WERI-Rb-1 (cell line): ENCODE results near the gene PIP4K2C.

Experiments
- DNase-seq: peaks from one replicate; pipeline ENCODE4 v3.0.0-alpha.2; 2020
- H3K27ac ChIP-seq: fragments of 250-450 bp; sonication (Bioruptor Pico); 2 replicates; pipeline ENCODE4 v1.5.1; 2020; ENCODE audit warnings: mild to moderate bottlenecking, moderate library complexity
- H3K27me3 ChIP-seq: fragments of 250-450 bp; sonication (Bioruptor Pico); 2 replicates; pipeline ENCODE4 v1.5.1; 2021; ENCODE audit warnings: mild to moderate bottlenecking, low read depth, moderate library complexity; ENCODE audit not compliant: insufficient read depth, severe bottlenecking
- H3K36me3 ChIP-seq: fragments of 250-450 bp; sonication (Bioruptor Pico); 2 replicates; pipeline ENCODE4 v1.5.1; 2020; ENCODE audit warnings: mild to moderate bottlenecking, moderate library complexity
- H3K4me3 ChIP-seq: 2 replicates; pipeline ENCODE4 v1.5.1; 2011; ENCODE audit warnings: low read depth, mild to moderate bottlenecking, control low read depth, low read length
- H3K9me3 ChIP-seq: fragments of 250-450 bp; sonication (Bioruptor Pico); 2 replicates; pipeline ENCODE4 v1.5.1; 2021; ENCODE audit warnings: mild to moderate bottlenecking, moderate library complexity; ENCODE audit not compliant: severe bottlenecking
- TF ChIP-seq, protein P1 (sequence below): IDR thresholded peaks from 2 replicates; pipeline ENCODE4 v1.5.1; 2011; ENCODE audit warnings: low read depth, mild to moderate bottlenecking, control low read depth, inconsistent platforms, low read length

The PIP4K2C gene

DNA sequence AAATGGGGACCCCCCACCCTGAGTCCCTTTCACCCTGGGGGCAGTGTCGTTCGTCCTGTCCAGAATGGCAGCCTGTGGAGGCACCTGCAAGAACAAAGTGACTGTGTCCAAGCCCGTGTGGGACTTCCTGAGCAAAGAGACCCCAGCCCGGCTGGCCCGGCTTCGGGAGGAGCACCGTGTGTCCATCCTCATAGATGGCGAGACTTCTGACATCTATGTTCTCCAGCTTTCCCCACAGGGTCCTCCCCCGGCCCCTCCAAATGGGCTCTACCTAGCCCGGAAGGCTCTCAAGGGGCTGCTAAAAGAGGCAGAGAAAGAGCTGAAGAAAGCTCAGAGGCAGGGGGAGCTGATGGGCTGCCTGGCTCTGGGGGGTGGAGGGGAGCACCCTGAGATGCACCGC, 15.8 kb downstream of the PIP4K2C start:
- H3K4me3 ChIP-seq: no peak overlapping the region
- peaks cover 20% of the 10 kb centered on the region for H3K36me3 ChIP-seq
- no peak overlapping the region; the same call in 1 of the 2 replicates for H3K27ac ChIP-seq
- H3K27me3 ChIP-seq: no peaks in the 10 kb centered on the region
- DNase-seq: no peak
- no peaks in the 10 kb centered on the region for H3K9me3 ChIP-seq
- TF ChIP-seq, protein P1, sequence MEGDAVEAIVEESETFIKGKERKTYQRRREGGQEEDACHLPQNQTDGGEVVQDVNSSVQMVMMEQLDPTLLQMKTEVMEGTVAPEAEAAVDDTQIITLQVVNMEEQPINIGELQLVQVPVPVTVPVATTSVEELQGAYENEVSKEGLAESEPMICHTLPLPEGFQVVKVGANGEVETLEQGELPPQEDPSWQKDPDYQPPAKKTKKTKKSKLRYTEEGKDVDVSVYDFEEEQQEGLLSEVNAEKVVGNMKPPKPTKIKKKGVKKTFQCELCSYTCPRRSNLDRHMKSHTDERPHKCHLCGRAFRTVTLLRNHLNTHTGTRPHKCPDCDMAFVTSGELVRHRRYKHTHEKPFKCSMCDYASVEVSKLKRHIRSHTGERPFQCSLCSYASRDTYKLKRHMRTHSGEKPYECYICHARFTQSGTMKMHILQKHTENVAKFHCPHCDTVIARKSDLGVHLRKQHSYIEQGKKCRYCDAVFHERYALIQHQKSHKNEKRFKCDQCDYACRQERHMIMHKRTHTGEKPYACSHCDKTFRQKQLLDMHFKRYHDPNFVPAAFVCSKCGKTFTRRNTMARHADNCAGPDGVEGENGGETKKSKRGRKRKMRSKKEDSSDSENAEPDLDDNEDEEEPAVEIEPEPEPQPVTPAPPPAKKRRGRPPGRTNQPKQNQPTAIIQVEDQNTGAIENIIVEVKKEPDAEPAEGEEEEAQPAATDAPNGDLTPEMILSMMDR: no peak

GRCh38 chr12:57607958-57608663, 17.1 kb downstream of the PIP4K2C start:
- H3K36me3 ChIP-seq: peaks cover 17% of the 10 kb centered on the region
- TF ChIP-seq, protein P1: no peak

DNA sequence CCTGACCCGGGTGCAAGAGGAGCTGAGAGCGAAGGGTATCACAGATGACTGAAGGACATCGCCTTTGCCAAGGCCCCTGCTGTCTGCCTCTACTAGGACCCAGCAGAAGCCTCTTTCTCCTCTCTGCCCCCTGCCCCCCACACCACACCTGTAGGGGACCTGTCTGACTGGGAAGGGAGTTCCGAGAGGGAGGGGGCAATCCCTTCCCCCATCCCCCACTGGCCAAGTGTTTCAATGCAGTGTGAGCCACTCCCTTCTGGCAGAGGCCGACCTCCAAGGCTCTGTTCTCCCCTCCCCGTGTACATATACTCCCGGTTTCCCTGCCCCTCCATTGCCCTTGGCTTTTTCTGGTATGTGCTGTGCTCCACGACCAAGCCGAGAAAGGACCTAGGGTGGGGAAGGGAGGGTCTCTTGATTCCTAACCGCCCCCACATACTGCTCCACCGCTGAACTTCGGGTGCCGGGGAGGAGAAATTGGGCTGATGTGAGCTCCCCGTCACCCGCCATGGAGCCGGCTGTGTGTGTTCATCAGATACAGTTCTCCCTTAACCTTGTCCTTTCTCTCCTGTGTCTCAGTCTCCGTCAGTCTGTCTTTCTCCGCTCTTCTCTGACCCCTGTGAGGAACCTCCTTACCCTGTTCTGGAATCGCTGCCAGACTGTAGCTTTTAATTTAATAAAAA, 18.2 kb downstream of the PIP4K2C start:
- peaks cover 28% of the 10 kb centered on the region for H3K36me3 ChIP-seq
- TF ChIP-seq, protein P1: no peak
- no peak overlapping the region for H3K4me3 ChIP-seq
- peak; percentile 54 for DNase-seq
- peak overlapping the region; percentile 98 for H3K27ac ChIP-seq
- H3K27me3 ChIP-seq: no peaks in the 10 kb centered on the region
- no peaks in the 10 kb centered on the region for H3K9me3 ChIP-seq

More at GRCh38 chr12:57607958-57608663, 17.1 kb downstream of the PIP4K2C start:
- H3K9me3 ChIP-seq: no peaks in the 10 kb centered on the region
- H3K27me3 ChIP-seq: no peaks in the 10 kb centered on the region
- peak overlapping the region; percentile 98 for H3K27ac ChIP-seq
- no peak overlapping the region for H3K4me3 ChIP-seq
- peak; percentile 85 for DNase-seq

DNA sequence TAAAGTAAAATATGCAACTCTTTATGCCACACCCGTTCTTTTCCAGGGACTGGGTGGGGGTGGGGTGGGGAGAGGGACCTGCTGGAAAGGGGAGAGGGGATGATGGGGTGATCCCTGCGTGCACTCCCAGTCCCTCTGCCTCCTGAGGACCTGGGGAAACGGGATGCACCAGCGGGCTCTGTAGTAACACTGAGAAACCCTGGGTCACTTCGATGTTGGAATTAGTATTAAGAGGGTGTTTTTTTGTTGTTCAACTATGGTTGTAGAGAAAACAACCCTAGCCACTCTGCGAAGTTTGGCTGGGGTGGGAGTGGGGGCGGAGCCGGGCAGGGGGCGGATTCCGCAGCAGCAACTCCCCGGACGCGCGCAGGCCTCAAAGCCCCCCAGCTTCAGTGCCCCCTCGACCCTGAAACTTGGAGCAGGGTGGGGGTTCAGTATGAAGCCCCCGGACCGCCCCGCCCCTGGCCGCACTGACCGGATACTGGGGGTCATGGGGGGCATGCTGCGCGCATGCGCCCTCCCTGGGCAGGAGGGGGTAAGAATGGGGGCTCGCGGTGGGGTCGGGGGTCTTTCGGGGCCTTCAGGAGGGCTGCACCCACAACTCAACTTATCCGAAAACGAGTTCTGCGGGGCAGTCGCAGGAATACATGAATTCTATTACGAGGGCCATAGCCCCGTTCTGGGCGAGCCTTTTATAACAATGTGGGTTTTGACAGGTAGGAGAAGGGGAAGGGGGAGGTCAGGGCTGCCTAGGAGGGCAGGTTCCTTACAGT, 19.0 kb downstream of the PIP4K2C start:
- Histone ChIP-seq H3K27ac (peak overlapping the region; percentile 98), H3K27me3 (no peaks in the 10 kb centered on the region), H3K9me3 (no peaks in the 10 kb centered on the region), H3K4me3 (peak overlapping the region; percentile 70), H3K36me3 (peaks cover 35% of the 10 kb centered on the region)
- TF ChIP-seq, protein P1: no peak
- DNase-seq: no peak

GRCh38 chr12:57610554-57611107, 19.6 kb downstream of the PIP4K2C start:
- peak overlapping the region; percentile 70 for H3K4me3 ChIP-seq
- peaks cover 42% of the 10 kb centered on the region for H3K36me3 ChIP-seq
- H3K27ac ChIP-seq: peak overlapping the region; percentile 98
- TF ChIP-seq, protein P1: no peak
- H3K9me3 ChIP-seq: no peaks in the 10 kb centered on the region
- DNase-seq: peak; percentile 63
- H3K27me3 ChIP-seq: no peaks in the 10 kb centered on the region
